GM21381 (cell line): Measurements from ENCODE around the gene MAB21L4.

Source experiments
- ATAC-seq: cut with Tn5 transposase; IDR thresholded peaks from one replicate; pipeline ENCODE4 v1.9.1; 2021; ENCODE audit warnings: mild to moderate bottlenecking, moderate library complexity; ENCODE audit not compliant: unreplicated experiment

The MAB21L4 gene

GRCh38 chr2:240895656-240896388 is at the start of gene MAB21L4:
MAB21L4 (minus strand) TSS chr2:240896156; CDS start chr2:240895997, 159 bp downstream.
- ATAC-seq = no peak

DNA sequence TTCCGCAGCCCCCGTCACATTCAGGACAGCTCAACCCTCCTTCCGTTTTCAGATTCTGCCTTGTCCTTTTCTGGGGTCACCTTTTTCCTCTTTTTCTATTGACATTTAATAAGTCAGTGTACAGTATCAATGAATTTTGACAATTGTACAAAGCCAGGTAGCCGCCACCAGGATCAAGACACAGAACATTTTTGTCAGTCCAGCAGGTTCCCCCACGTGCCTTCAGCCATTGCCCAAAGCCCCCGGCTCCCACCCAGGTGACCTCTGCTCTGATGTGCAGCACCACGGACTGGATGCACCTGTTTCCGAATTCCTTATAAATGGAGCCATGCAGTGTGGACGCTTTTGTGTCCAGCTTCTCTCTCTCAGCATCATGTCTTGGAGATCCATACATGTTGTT is 40.1 kb upstream of the MAB21L4 start:
- ATAC-seq = no peak

- ATAC-seq = no peak
Measured at GRCh38 chr2:240935103-240935876, 39.3 kb upstream of the MAB21L4 start.

GRCh38 chr2:240934701-240935102 is 38.7 kb upstream of the MAB21L4 start:
- no peak for ATAC-seq

DNA sequence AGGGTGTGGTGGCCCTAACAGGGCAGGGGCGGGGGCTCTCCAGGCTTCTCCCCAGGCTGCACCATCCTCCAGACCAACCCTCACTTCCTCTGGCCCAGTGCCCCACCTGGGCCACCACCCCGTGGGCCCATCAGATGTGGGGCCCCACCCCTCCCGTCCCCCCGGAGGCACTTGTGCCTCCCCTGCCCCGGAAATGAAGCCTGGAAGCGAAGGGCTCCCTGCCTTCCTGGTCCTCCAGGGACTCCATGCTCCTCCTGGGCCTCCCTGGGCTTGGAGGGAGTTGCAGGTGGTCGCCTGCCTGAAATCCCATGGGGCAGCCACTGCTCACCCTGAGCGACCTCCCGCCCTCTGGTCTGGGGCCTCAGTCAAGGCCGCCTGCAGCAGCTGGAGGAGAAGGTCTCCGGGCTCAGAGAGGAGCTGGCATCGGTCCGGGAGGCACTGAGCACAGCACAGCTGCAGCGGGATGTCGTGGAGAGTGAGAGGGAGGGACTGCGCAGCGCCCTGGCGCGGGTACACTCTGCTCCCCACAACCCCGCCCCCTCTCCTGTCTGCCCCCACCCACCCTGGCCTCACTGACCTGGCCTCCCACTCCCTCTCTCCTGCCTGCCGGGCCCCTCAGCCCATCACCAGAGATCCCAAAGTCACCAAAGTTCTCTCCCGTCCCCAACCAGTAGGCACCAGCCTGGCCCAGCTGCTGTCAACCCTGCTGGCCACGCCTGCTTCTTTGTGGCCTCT is 38.2 kb upstream of the MAB21L4 start:
- ATAC-seq = no peak

GRCh38 chr2:240933048-240933965 is 37.4 kb upstream of the MAB21L4 start:
- ATAC-seq = no peak

GRCh38 chr2:240932724-240933047 is 36.7 kb upstream of the MAB21L4 start:
- ATAC-seq = no peak

DNA sequence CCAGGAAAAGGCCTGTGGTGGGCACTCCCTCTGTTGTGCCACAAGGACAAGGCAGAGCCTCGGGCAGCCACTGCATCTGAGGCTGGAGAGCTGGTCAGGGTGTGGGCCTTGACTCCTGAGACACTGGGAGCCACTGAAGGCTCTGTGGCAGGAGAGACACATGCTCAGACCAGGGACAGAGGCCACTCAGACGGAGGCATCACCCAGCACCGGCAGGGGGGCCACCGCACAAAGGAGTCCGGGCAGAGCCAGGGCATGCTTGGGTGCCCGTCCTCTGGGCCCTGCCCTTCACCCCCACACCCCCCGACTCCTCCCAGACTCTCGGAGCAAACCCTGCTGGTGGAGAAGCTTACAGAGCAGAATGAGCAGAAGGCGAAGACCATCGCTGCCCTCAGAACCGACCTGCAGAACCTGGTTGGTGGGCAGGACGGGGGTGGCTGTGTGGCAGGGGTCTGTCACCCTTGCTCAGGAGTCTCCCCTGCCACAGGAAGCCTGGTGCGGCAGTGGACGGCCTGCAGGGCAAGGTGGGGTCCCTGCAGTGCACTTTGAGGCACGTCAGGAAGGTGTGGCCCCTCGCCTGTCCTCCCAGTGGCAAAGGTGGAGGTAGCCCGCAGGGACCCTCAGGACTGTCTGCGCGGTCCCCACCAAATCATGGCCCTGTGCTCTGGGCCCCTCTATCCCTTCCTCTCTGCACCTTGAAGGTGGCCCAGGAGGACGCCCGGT is 36.2 kb upstream of the MAB21L4 start:
- no peak for ATAC-seq

DNA sequence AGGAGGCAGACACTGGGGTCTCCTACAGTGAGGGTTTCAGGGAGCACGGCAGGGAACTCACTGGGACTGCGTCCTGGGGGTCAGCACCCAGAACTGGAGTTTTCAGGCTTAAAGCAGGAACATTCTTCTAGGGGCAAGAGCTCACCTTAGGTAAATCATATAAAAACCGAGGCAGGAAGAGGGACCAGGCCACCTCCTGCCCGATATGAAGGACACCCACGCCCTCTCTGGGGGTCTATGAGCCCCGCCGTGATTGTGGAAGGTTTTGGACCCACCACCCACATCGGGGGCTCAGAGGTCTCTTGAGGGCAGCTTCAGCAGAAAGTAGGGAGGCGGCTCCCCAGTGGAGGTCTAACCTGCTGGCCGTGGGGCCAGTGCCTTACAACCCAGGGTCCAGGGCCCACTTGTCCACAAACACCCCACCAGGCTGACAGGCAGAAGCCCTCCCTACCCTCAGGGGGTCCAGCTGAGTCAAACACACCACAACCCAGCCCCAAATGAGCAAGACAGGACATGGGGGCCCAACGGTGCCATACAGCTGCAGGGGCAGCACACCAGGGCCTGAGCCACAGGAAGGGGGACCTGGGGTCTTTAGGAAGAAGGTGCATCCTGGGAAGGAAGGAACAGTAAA is 35.5 kb upstream of the MAB21L4 start:
- no peak for ATAC-seq

DNA sequence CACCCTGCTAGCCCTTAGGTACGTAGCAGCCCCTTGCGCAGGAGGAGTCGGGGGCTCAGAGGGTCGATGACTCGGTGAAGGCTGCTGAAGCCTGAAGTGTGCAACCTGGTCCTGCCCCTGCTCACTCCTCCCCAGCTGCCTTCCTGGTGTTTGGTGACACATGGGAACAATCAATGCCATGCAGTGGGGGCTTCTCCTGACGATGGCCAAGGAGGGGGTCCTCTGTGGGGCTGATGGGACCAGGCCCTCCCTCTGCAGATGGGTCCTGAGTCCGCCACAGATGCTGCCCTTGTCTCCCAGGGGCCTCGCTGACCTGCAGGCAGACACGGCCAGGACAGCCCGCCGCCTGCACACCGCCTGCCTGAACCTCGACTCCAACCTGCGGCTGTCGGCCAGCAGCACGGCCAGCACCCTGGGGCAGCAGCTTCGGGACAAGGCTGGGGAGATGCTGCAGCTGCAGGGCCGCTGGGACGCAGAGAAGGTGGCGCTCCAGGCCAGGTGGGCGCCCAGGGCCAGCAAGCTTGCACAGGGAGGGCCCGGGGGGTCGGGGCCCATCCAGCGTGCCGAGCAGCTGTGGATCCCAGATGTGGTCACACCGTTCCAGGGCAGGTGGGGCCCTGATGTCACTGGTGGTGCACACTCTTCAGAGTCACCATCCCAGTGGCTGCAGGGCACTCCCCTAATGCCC is 34.8 kb upstream of the MAB21L4 start:
- no peak for ATAC-seq

- ATAC-seq = no peak
Measured at GRCh38 chr2:240930096-240930630, 34.2 kb upstream of the MAB21L4 start.

- no peak for ATAC-seq
Measured at GRCh38 chr2:240929364-240930095, 33.6 kb upstream of the MAB21L4 start.

GRCh38 chr2:240928476-240929363 is 32.8 kb upstream of the MAB21L4 start:
- ATAC-seq = no peak

DNA sequence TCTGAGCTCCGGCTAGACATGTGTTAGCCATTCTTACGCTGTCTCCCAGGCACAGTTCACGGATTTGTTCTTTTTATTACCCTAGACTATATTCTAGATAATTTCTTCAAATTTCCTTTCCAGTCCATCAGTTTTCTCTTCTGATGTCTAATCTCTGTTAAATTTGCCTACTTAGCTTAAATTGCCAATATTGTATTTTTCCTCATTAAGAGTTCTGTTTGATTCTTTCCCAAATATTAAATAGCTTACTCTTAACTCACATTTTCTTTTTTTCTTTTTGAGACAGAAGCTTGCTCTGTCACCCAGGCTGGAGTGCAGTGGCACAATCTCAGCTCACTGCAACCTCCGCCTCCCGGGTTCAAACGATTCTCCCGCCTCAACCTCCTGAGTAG is 31.4 kb upstream of the MAB21L4 start:
- no peak for ATAC-seq

- ATAC-seq = no peak
Measured at GRCh38 chr2:240926516-240927389, 30.8 kb upstream of the MAB21L4 start.
